Spinal cord (tissue), 10 donors: ENCODE results near the gene CKMT1A. TPM values are rescaled to one million over a fixed set of nuclear protein-coding genes. Genes with fewer than 3 reads are reported as not detected.
"Not testable (repeated sequence)": the region's sequence is repeated elsewhere in the genome, so short reads cannot be mapped to it uniquely, and the experiment has no call there.

Experiments used
- DNase-seq, 6 donors: peaks; one replicate each; pipeline versions ENCODE4 v3.0.0 to v3.0.0-alpha.2; 2013 to 2015; ENCODE audit warnings: low spot score in 6 of 6, low read depth in 4 of 6
- H3K27ac ChIP-seq: one replicate; pipeline ENCODE4 v1.5.1; 2013; ENCODE audit warnings: low read depth, low read length, control low read depth
- H3K27me3 ChIP-seq: one replicate; pipeline ENCODE4 v1.6.1; 2013; ENCODE audit warnings: low read length; ENCODE audit not compliant: control insufficient read depth, insufficient read depth
- H3K36me3 ChIP-seq: one replicate; pipeline ENCODE4 v1.6.1; 2013; ENCODE audit warnings: low read length; ENCODE audit not compliant: control insufficient read depth, insufficient read depth
- H3K4me1 ChIP-seq: one replicate; pipeline ENCODE4 v1.6.1; 2013; ENCODE audit warnings: low read length; ENCODE audit not compliant: control insufficient read depth, insufficient read depth
- H3K4me3 ChIP-seq: one replicate; pipeline ENCODE4 v1.5.1; 2013; ENCODE audit warnings: low read depth, low read length, control low read depth
- H3K9me3 ChIP-seq: one replicate; pipeline ENCODE4 v1.6.1; 2013; ENCODE audit warnings: low read length; ENCODE audit not compliant: control insufficient read depth, insufficient read depth
- WGBS: methylation state at CpG from one replicate; pipeline ENCODE4 v1.1.5; 2013; ENCODE audit warnings: missing lambda C conversion rate; ENCODE audit not compliant: insufficient coverage; 5-methylcytosine and 5-hydroxymethylcytosine counted together
- polyA plus RNA-seq, 2 donors: library from polyadenylated mRNA; unstranded; fragments of 120-200 nt; gene quantifications; one replicate each; pipeline ENCODE4 v1.2.1, GENCODE V29; 2013; ENCODE audit not compliant: insufficient read length in 2 of 2
- total RNA-seq, 2 donors: library from RNA; depleted of rRNA in 1 of 2; stranded (reverse); fragments of 120-200 nt in 1 of 2; fragments of >200 nt in 1 of 2; gene quantifications; one replicate each; pipeline versions ENCODE4 v1.2.3 to v1.2.4, GENCODE V29; 2013 to 2014
- donor health status: healthy.

Gene CKMT1A
- total and polyA plus RNA-seq, 4 donors = 7.1 to 54.7 (median 35.2) TPM

GRCh38 chr15:43689604-43690301, 3.9 kb upstream of the CKMT1A start:
- H3K9me3 ChIP-seq, H3K4me1 ChIP-seq, H3K27ac ChIP-seq, H3K27me3 ChIP-seq, H3K4me3 ChIP-seq, H3K36me3 ChIP-seq, DNase-seq: not testable (repeated sequence)
- no CpG with 5 or more reads among the region's 54 CpGs for WGBS

- not testable (repeated sequence) for H3K27ac ChIP-seq, DNase-seq, H3K4me1 ChIP-seq, H3K4me3 ChIP-seq, H3K36me3 ChIP-seq, H3K27me3 ChIP-seq, H3K9me3 ChIP-seq
- no CpG with 5 or more reads among the region's 7 CpGs for WGBS
Measured at GRCh38 chr15:43692679-43693078, 980 bp upstream of the CKMT1A start.

GRCh38 chr15:43702174-43702573, 8.5 kb downstream of the CKMT1A start:
- H3K36me3 ChIP-seq = no peaks in the 10 kb centered on the region
- no peaks in the 10 kb centered on the region for H3K27me3 ChIP-seq
- H3K9me3 ChIP-seq = no peaks in the 10 kb centered on the region
- H3K27ac ChIP-seq = no peak overlapping the region
- H3K4me3 ChIP-seq = no peak overlapping the region
- DNase-seq = no peak
- WGBS = no CpG with 5 or more reads among the region's 7 CpGs
- no peaks in the 10 kb centered on the region for H3K4me1 ChIP-seq

- no peaks in the 10 kb centered on the region for H3K4me1 ChIP-seq
- no peaks in the 10 kb centered on the region for H3K27me3 ChIP-seq
- peak in 1 of 6 donors; percentile 1 for DNase-seq
- H3K36me3 ChIP-seq = no peaks in the 10 kb centered on the region
- H3K9me3 ChIP-seq = no peaks in the 10 kb centered on the region
- H3K27ac ChIP-seq = no peak overlapping the region
- no peak overlapping the region for H3K4me3 ChIP-seq
- WGBS = 69% methylated on average over 5 of the region's 8 CpGs
Measured at GRCh38 chr15:43702701-43703424, 9.2 kb downstream of the CKMT1A start.

- not testable (repeated sequence) for H3K27ac ChIP-seq, H3K4me3 ChIP-seq, DNase-seq, H3K27me3 ChIP-seq, H3K4me1 ChIP-seq, H3K9me3 ChIP-seq, H3K36me3 ChIP-seq
- no CpG with 5 or more reads among the region's 12 CpGs for WGBS
Measured at GRCh38 chr15:43710431-43711131, 16.9 kb downstream of the CKMT1A start.

GRCh38 chr15:43723151-43723550, 29.5 kb downstream of the CKMT1A start:
- Histone ChIP-seq H3K36me3 (no peaks in the 10 kb centered on the region), H3K27me3 (no peaks in the 10 kb centered on the region), H3K4me3 (no peak overlapping the region), H3K9me3 (no peaks in the 10 kb centered on the region), H3K4me1 (no peaks in the 10 kb centered on the region), H3K27ac (no peak overlapping the region)
- no peak for DNase-seq
- WGBS = no CpG with 5 or more reads among the region's 4 CpGs

GRCh38 chr15:43726306-43726705, 32.6 kb downstream of the CKMT1A start:
- 83% methylated on average over 1 of the region's 1 CpG for WGBS
- not testable (repeated sequence) for H3K36me3 ChIP-seq, H3K4me1 ChIP-seq, H3K4me3 ChIP-seq, DNase-seq, H3K27me3 ChIP-seq, H3K9me3 ChIP-seq, H3K27ac ChIP-seq

GRCh38 chr15:43728053-43728725, 34.5 kb downstream of the CKMT1A start:
- not testable (repeated sequence) for H3K27me3 ChIP-seq, H3K4me1 ChIP-seq, DNase-seq, H3K27ac ChIP-seq, H3K9me3 ChIP-seq, H3K36me3 ChIP-seq, H3K4me3 ChIP-seq
- no CpG with 5 or more reads among the region's 1 CpG for WGBS

GRCh38 chr15:43735416-43735815, 41.8 kb downstream of the CKMT1A start:
- WGBS = 86% methylated on average over 4 of the region's 6 CpGs
- Histone ChIP-seq H3K4me3 (no peak overlapping the region), H3K36me3 (no peaks in the 10 kb centered on the region), H3K9me3 (no peaks in the 10 kb centered on the region), H3K27ac (no peak overlapping the region), H3K4me1 (no peaks in the 10 kb centered on the region), H3K27me3 (no peaks in the 10 kb centered on the region)
- DNase-seq = no peak
